Liver (tissue), 9 donors: ENCODE measurements around the gene SATB2. TPM values are rescaled to one million over a fixed set of nuclear protein-coding genes. Genes with fewer than 3 reads are reported as not detected.

Source experiments
- DNase-seq: peaks from one replicate; pipeline ENCODE4 v3.0.0-alpha.2; 2017; ENCODE audit warnings: low spot score
- H3K27ac ChIP-seq, 2 donors: one replicate each; pipeline ENCODE4 v1.7.0; 2013; ENCODE audit warnings: inconsistent platforms in 2 of 2, low read length in 2 of 2, control low read depth in 1 of 2, low read depth in 1 of 2, mild to moderate bottlenecking in 1 of 2
- H3K27me3 ChIP-seq, 4 donors: one replicate each; pipeline versions ENCODE4 v1.6.1 to v1.7.0; 2013; ENCODE audit warnings: low read length in 3 of 4, inconsistent platforms in 1 of 4, mild to moderate bottlenecking in 1 of 4, moderate library complexity in 1 of 4; ENCODE audit not compliant: control insufficient read depth in 4 of 4, insufficient read depth in 4 of 4
- H3K36me3 ChIP-seq, 4 donors: one replicate each; pipeline versions ENCODE4 v1.6.1 to v1.7.0; 2013; ENCODE audit warnings: low read length in 3 of 4, mild to moderate bottlenecking in 3 of 4, low read depth in 1 of 4, moderate library complexity in 1 of 4; ENCODE audit not compliant: control insufficient read depth in 4 of 4, insufficient read depth in 3 of 4
- H3K4me1 ChIP-seq, 4 donors: one replicate each; pipeline versions ENCODE4 v1.6.1 to v1.7.0; 2013; ENCODE audit warnings: low read length in 3 of 4, mild to moderate bottlenecking in 3 of 4, moderate library complexity in 1 of 4; ENCODE audit not compliant: control insufficient read depth in 4 of 4, insufficient read depth in 4 of 4
- H3K4me3 ChIP-seq, 3 donors: one replicate each; pipeline versions ENCODE4 v1.6.1 to v1.7.0; 2013; ENCODE audit warnings: low read length in 3 of 3, control low read depth in 1 of 3, low read depth in 1 of 3, mild to moderate bottlenecking in 1 of 3
- H3K9ac ChIP-seq, 2 donors: one replicate each; pipeline ENCODE4 v1.7.0; 2013; ENCODE audit warnings: low read length in 2 of 2, mild to moderate bottlenecking in 2 of 2, moderate library complexity in 2 of 2, control low read depth in 1 of 2, low read depth in 1 of 2
- H3K9me3 ChIP-seq, 4 donors: one replicate each; pipeline versions ENCODE4 v1.6.1 to v1.7.0; 2013; ENCODE audit warnings: low read length in 3 of 4; ENCODE audit not compliant: control insufficient read depth in 4 of 4
- CTCF ChIP-seq: fragments of 150-350 bp; IDR thresholded peaks from 2 replicates; pipeline ENCODE4 v1.5.1; 2017; ENCODE audit warnings: improper control_type of control experiment, low read depth, low read length; ENCODE audit not compliant: missing input control
- EGR1 ChIP-seq, 2 donors: IDR thresholded peaks; 2 replicates each; pipeline ENCODE4 v1.6.1; 2016 to 2018; ENCODE audit warnings: antibody characterized with exemption in 2 of 2, low read depth in 2 of 2
- FOXA2 ChIP-seq: IDR thresholded peaks from 2 replicates; pipeline ENCODE4 v1.6.1; 2016; ENCODE audit warnings: antibody characterized with exemption
- GABPA ChIP-seq, 2 donors: IDR thresholded peaks in 1 of 2; conservative IDR thresholded peaks in 1 of 2; 2 replicates each; pipeline ENCODE4 v1.6.1; 2016; ENCODE audit warnings: antibody characterized with exemption in 2 of 2, mild to moderate bottlenecking in 1 of 2, moderate library complexity in 1 of 2
- HNF4G ChIP-seq: IDR thresholded peaks from 2 replicates; pipeline ENCODE4 v1.6.1; 2016; ENCODE audit warnings: antibody characterized with exemption
- JUND ChIP-seq, 2 donors: IDR thresholded peaks; 2 replicates each; pipeline ENCODE4 v1.6.1; 2016; ENCODE audit warnings: antibody characterized with exemption in 2 of 2
- NR2F2 ChIP-seq: IDR thresholded peaks from 2 replicates; pipeline ENCODE4 v1.6.1; 2016; ENCODE audit warnings: antibody characterized with exemption
- RAD21 ChIP-seq, 2 donors: IDR thresholded peaks; 2 replicates each; pipeline ENCODE4 v1.6.1; 2016; ENCODE audit warnings: antibody characterized with exemption in 2 of 2, mild to moderate bottlenecking in 2 of 2
- REST ChIP-seq: IDR thresholded peaks from 2 replicates; pipeline ENCODE4 v1.6.1; 2016; ENCODE audit warnings: antibody characterized with exemption, mild to moderate bottlenecking
- SP1 ChIP-seq: IDR thresholded peaks from 2 replicates; pipeline ENCODE4 v1.6.1; 2018; ENCODE audit warnings: antibody characterized with exemption, mild to moderate bottlenecking
- TAF1 ChIP-seq: conservative IDR thresholded peaks from 2 replicates; pipeline ENCODE4 v1.6.1; 2016; ENCODE audit warnings: antibody characterized with exemption, mild to moderate bottlenecking
- WGBS: extraction: QIAGEN DNeasy Blood & Tissue Kit; methylation state at CpG from one replicate; pipeline ENCODE4 v1.1.7; 2013; 5-methylcytosine and 5-hydroxymethylcytosine counted together
- polyA plus RNA-seq, 2 donors: library from polyadenylated mRNA; stranded (reverse) in 1 of 2; unstranded in 1 of 2; fragments of 200-250 nt in 1 of 2; fragments of >200 nt in 1 of 2; fragmentation: Nextera tagmentation in 1 of 2; extraction: Ambion mirVana in 1 of 2; gene quantifications; one replicate each; pipeline versions ENCODE4 v1.2.1 to v1.2.3, GENCODE V29; 2013 to 2015
- total RNA-seq, 2 donors: library from RNA; depleted of rRNA; stranded (reverse); fragments of >200 nt; gene quantifications; one replicate each; pipeline ENCODE4 v1.2.3, GENCODE V29; 2014
- donor health status: healthy.
- donor health status: healthy.
- donor health status: healthy.
- donor health status: healthy.
- donor health status: healthy.

Gene SATB2
- total and polyA plus RNA-seq, 4 donors, result 0.19 to 2.3 (median 0.91) TPM

- no peak overlapping the region for H3K9ac ChIP-seq
- TF ChIP-seq REST (no peak), EGR1 (IDR thresholded peaks at IDR 0.05; ENCODE audit: low read depth in 2 of 2) (no peak), SP1 (no peak), TAF1 (no peak), NR2F2 (no peak)
- no peaks in the 10 kb centered on the region for H3K9me3 ChIP-seq
- no peaks in the 10 kb centered on the region for H3K36me3 ChIP-seq
- peaks cover 0 to 57% (median 29%) of the 10 kb centered on the region in 4 donors for H3K27me3 ChIP-seq
- peaks cover 19 to 37% (median 30%) of the 10 kb centered on the region in 4 donors for H3K4me1 ChIP-seq
- no peak for DNase-seq
- peak overlapping the region in 1 of 3 donors; percentile 57 for H3K4me3 ChIP-seq
- H3K27ac ChIP-seq, result no peak overlapping the region
- WGBS, result 9% methylated on average over 46 of the region's 46 CpGs
Observed at GRCh38 chr2:199464606-199465352, 7.0 kb upstream of the SATB2 start.

- DNase-seq, result no peak
Observed at GRCh38 chr2:199463708-199464605, 6.2 kb upstream of the SATB2 start.

More at GRCh38 chr2:199463708-199464605, 6.2 kb upstream of the SATB2 start:
- Histone ChIP-seq H3K9ac (no peak overlapping the region), H3K27ac (no peak overlapping the region), H3K9me3 (no peaks in the 10 kb centered on the region), H3K36me3 (no peaks in the 10 kb centered on the region), H3K27me3 (peaks cover 0 to 55% (median 26%) of the 10 kb centered on the region in 4 donors), H3K4me3 (peak overlapping the region in 2 of 3 donors; percentile 46 to 57), H3K4me1 (peaks cover 19 to 40% (median 30%) of the 10 kb centered on the region in 4 donors)
- WGBS, result 7% methylated on average over 64 of the region's 64 CpGs
- TF ChIP-seq GABPA (IDR thresholded peaks at IDR 0.05 in 1 of 2, conservative IDR thresholded peaks at IDR 0.05 in 1 of 2), result no peak
- TF ChIP-seq FOXA2, result no peak
- no peak for TF ChIP-seq REST
- no peak for TF ChIP-seq JUND (IDR thresholded peaks at IDR 0.05)
- TF ChIP-seq CTCF, result no peak
- no peak for TF ChIP-seq EGR1 (IDR thresholded peaks at IDR 0.05; ENCODE audit: low read depth in 2 of 2)
- no peak for TF ChIP-seq HNF4G
- TF ChIP-seq SP1, result no peak
- no peak for TF ChIP-seq TAF1
- TF ChIP-seq RAD21 (IDR thresholded peaks at IDR 0.05), result no peak
